SK-N-MC (cell line): ENCODE results near the gene RLBP1.

Source experiments
- EZH2 ChIP-seq: fragments of 200-600 bp; sonication (generic); IDR thresholded peaks from one replicate; pipeline ENCODE4 v1.6.1; 2017; ENCODE audit warnings: antibody characterized with exemption
- FOXP2 ChIP-seq: optimal IDR thresholded peaks from 2 replicates; pipeline ENCODE3; 2011; ENCODE audit warnings: mild to moderate bottlenecking, moderate library complexity; ENCODE audit not compliant: insufficient read depth; ENCODE audit errors: extremely low read length, control extremely low read depth
- POLR2AphosphoS5 ChIP-seq: IDR thresholded peaks from 2 replicates; pipeline ENCODE4 v1.6.1; 2012; ENCODE audit warnings: mild to moderate bottlenecking, low read depth, low read length, borderline replicate concordance

DNA sequence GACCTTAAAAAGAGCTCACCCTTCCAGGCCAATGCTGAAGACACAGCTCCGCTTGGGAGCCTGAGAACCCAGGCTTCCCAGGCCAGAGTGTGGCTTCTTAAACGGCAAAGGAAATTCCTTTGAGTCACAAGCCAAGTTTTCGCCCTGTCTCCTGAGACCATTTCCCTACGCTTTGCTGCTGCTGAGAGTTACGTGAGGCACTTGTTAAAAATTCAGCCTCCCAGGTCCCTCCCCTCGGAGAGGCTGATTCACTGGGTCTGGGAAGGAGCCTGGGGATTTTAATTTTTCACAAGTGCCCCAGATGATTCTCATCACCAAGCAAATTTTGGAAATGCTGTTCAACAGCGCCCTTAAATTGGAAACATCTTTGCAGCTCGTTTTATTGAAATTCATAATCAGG, 25.5 kb downstream of the RLBP1 start:
- TF ChIP-seq POLR2AphosphoS5 = no peak
- no peak for TF ChIP-seq EZH2
- TF ChIP-seq FOXP2 = no peak
